A673 (cell line): ENCODE data around the gene CEP97.

Experiments used
- EZH2 ChIP-seq: fragments of 200-600 bp; sonication (generic); IDR thresholded peaks from 2 replicates; pipeline ENCODE4 v1.6.1; 2017; ENCODE audit warnings: borderline replicate concordance, low read depth, mild to moderate bottlenecking, mixed read lengths, antibody characterized with exemption, low read length; ENCODE audit not compliant: poor library complexity, severe bottlenecking
- TF ChIP-seq, protein P1 (sequence below): fragments of 300-800, 200-600 bp; sonication (generic); conservative IDR thresholded peaks from 2 replicates; pipeline ENCODE4 v1.5.1; 2017; ENCODE audit warnings: low read depth, mild to moderate bottlenecking, antibody characterized with exemption, low read length, moderate library complexity, mixed read lengths

DNA sequence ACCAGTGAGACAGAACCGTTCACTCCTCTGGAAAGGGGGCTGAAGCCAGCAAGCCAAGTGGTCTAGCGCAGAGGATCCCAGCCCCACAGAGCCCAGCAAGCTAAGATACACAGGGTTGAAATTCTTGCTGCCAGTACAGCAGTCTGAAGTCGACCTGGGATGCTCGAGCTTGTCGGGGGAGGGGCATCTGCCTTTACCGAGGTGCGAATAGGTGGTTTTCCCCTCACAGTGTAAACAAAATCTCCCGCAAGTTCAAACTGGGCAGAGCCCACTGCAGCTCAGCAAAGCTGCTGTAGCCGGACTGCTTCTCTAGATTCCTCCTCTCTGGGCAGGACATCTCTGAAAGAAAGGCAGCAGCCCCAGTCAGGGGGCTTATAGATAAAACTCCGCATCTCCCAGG lies 11.4 kb downstream of the CEP97 start:
- TF ChIP-seq, protein P1, sequence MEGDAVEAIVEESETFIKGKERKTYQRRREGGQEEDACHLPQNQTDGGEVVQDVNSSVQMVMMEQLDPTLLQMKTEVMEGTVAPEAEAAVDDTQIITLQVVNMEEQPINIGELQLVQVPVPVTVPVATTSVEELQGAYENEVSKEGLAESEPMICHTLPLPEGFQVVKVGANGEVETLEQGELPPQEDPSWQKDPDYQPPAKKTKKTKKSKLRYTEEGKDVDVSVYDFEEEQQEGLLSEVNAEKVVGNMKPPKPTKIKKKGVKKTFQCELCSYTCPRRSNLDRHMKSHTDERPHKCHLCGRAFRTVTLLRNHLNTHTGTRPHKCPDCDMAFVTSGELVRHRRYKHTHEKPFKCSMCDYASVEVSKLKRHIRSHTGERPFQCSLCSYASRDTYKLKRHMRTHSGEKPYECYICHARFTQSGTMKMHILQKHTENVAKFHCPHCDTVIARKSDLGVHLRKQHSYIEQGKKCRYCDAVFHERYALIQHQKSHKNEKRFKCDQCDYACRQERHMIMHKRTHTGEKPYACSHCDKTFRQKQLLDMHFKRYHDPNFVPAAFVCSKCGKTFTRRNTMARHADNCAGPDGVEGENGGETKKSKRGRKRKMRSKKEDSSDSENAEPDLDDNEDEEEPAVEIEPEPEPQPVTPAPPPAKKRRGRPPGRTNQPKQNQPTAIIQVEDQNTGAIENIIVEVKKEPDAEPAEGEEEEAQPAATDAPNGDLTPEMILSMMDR: no peak
- TF ChIP-seq EZH2: no peak
